Epithelial cell of umbilical artery (primary cell): ENCODE results near the gene THEM5. TPM values are rescaled to one million over a fixed set of nuclear protein-coding genes. Genes with fewer than 3 reads are reported as not detected.

Experiments used
- total RNA-seq: library from RNA; depleted of rRNA; stranded (reverse); fragments of >200 nt; gene quantifications from 2 replicates; pipeline ENCODE4 v1.2.3, GENCODE V29; 2014

The THEM5 gene
- total RNA-seq: not detected in 2 replicates

DNA sequence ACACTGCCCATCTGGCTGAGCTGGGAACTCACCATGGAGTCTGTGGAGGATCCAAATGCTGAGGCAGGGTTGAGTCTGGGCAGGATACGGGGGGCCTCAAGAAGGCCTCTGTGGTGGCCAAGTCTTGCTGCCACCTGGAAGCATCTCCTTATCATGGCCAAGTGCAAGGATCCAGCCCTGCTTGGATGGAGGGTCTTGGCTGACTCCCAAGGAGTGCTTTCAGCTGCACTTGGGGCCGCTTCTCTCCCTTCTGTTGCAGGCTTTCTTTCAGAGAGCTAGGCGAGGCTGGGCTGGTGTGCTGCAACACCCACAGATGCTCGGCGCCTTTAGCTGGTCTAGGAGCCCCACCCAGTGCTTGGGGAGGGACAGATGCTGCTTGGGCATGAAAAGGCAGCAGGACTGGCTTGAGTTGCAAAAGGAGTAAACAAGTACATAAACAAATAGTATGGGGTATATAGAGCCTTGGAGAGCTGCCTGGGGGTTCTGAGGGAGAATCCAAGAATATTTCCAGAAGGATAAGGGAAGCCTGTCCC, at the start of gene THEM5:
Gene THEM5 (minus strand): TSS at position 302 of the 533 bp plus-strand sequence. CDS start 147 bp downstream, at position 155.

GRCh38 chr1:151839457-151840403, 13.8 kb downstream of the THEM5 start, which contains the start of gene C2CD4D:
Gene C2CD4D, minus strand, starts transcription at chr1:151839820. Its CDS starts 831 bp downstream, at chr1:151838989.

GRCh38 chr1:151831605-151832004, 21.9 kb downstream of the THEM5 start, which contains the start of gene RORC:
Gene RORC, minus strand, starts transcription at chr1:151831802. Its CDS starts 38 bp downstream, at chr1:151831764.

DNA sequence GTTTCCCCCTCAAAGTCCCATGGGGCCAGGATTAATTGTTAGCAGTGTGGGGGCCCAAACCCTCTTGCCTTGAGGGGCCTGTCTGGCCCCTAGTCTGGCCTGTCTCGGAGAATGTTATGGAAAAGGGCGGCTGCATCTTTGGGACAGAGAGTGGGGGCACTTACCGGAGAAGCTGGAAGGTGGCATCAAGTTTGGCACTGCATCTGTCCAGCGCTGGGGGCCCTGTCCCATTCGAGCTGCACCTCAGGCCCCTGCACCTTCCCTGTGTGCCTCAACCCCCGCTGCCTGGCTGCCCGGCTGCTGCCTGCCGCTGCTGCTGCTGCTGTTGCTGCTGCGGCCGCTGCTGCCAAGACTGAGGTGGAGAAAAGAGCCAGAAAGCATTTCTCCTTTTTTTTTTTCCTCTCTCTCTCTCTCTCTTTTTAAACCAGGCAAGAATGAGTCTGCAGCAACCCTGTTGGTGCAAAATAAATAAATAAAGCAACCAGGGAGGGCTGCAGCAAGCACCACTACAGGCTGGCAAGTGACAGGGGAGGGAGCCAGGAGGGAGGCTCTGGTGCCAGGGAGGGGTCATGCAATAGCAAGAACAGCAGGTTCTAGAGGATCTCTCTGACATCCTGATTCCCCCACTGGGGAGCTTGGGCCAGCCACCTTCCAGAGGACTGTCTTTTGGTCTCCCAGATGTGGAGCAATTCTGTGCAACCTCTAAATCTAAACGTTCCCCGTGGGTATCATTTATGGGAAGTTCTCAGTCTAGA, 48.3 kb downstream of the THEM5 start, which contains the start of gene LINGO4:
Gene LINGO4 (minus strand): TSS at position 354 of the 755 bp plus-strand sequence. CDS start 2,715 bp downstream, outside the sequence.

Other genes with a start within 250 kb of the THEM5 start
- gene SNX27, start 241.7 kb downstream of the THEM5 start, total RNA-seq: 18.7 and 19.8 TPM in 2 replicates
- gene CELF3, start 136.9 kb downstream of the THEM5 start, total RNA-seq: not detected in 2 replicates
- not detected in 2 replicates for gene RIIAD1, start 132.2 kb downstream of the THEM5 start, total RNA-seq
- 116 and 130 TPM in 2 replicates for gene MRPL9, start 90.2 kb downstream of the THEM5 start, total RNA-seq
- 9.1 and 14.0 TPM in 2 replicates for gene TDRKH, start 63.2 kb downstream of the THEM5 start, total RNA-seq
- gene LINGO4, start 48.3 kb downstream of the THEM5 start, total RNA-seq: not detected in 2 replicates
- gene RORC, start 21.9 kb downstream of the THEM5 start, total RNA-seq: not detected in 2 replicates
- not detected in 2 replicates for gene C2CD4D, start 13.9 kb downstream of the THEM5 start, total RNA-seq
- 14.0 and 15.7 TPM in 2 replicates for gene THEM4, start 55.8 kb upstream of the THEM5 start, total RNA-seq
- 109 and 122 TPM in 2 replicates for gene S100A10, start 140.1 kb upstream of the THEM5 start, total RNA-seq
- 19.8 and 28.3 TPM in 2 replicates for gene S100A11, start 183.3 kb upstream of the THEM5 start, total RNA-seq
- gene TCHHL1, start 235.4 kb upstream of the THEM5 start, total RNA-seq: not detected in 2 replicates